22Rv1 (cell line): ENCODE measurements around the gene TMEM174.

ENCODE experiments used
- ZFX ChIP-seq: fragments of 450-650 bp; IDR thresholded peaks from 2 replicates; pipeline ENCODE4 v1.6.1; 2017; ENCODE audit warnings: antibody characterized with exemption, borderline replicate concordance
- TF ChIP-seq, protein P1 (sequence below): fragments of 450-650 bp; IDR thresholded peaks from 2 replicates; pipeline ENCODE4 v1.5.1; 2017; ENCODE audit warnings: mild to moderate bottlenecking

DNA sequence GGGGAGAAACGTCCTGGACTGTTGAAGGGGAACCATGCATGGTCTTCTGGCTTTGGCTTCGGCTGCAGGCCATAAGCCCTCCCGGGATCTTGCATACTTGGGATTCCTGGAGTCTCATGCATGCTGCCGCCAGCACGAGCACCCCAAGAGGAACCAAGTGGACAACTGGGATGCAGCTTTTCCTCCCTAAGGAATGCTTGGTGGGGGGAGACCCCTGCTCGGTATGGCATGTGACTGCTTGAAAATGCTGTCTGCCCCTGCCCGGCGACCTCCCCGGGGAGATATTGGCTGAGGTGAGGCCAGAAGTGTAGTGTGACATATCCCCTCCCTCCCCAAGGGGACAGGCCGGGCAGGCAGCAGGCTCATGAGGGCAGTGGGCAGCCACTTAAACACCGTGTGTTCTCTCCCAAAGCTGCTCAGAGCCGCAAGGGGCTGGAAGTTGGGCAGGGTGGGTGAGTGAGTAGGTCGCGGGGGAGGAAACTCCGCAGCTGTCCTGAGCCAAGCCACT is 36.9 kb upstream of the TMEM174 start:
- TF ChIP-seq, protein P1, sequence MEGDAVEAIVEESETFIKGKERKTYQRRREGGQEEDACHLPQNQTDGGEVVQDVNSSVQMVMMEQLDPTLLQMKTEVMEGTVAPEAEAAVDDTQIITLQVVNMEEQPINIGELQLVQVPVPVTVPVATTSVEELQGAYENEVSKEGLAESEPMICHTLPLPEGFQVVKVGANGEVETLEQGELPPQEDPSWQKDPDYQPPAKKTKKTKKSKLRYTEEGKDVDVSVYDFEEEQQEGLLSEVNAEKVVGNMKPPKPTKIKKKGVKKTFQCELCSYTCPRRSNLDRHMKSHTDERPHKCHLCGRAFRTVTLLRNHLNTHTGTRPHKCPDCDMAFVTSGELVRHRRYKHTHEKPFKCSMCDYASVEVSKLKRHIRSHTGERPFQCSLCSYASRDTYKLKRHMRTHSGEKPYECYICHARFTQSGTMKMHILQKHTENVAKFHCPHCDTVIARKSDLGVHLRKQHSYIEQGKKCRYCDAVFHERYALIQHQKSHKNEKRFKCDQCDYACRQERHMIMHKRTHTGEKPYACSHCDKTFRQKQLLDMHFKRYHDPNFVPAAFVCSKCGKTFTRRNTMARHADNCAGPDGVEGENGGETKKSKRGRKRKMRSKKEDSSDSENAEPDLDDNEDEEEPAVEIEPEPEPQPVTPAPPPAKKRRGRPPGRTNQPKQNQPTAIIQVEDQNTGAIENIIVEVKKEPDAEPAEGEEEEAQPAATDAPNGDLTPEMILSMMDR, result no peak
- no peak for TF ChIP-seq ZFX
